Heart right ventricle (tissue), 16 donors: ENCODE measurements around the gene RTP2. TPM values are rescaled to one million over a fixed set of nuclear protein-coding genes. Genes with fewer than 3 reads are reported as not detected.

Experiments
- ATAC-seq, 8 donors: fragments of 200-7000 bp; cut with Tn5 transposase; one replicate each; pipeline ENCODE4 v1.9.1; 2020; ENCODE audit warnings: mild to moderate bottlenecking in 8 of 8, moderate library complexity in 8 of 8, moderate number of reproducible peaks in 1 of 8
- DNase-seq, 2 donors: peaks; one replicate each; pipeline ENCODE4 v3.0.0-alpha.2; 2020
- H3K27ac ChIP-seq, 10 donors: fragments of 200-600 bp; sonication (generic) in 2 of 10; one replicate each; pipeline versions ENCODE4 v1.5.0 to v1.8.0; 2020 to 2022; ENCODE audit warnings: mild to moderate bottlenecking in 3 of 10
- H3K27me3 ChIP-seq, 7 donors: fragments of 200-600 bp; one replicate each; pipeline ENCODE4 v1.8.0; 2021 to 2022; ENCODE audit warnings: mild to moderate bottlenecking in 2 of 7
- H3K36me3 ChIP-seq, 9 donors: fragments of 200-600 bp; sonication (generic) in 1 of 9; one replicate each; pipeline versions ENCODE4 v1.5.0 to v1.8.0; 2020 to 2022; ENCODE audit warnings: mild to moderate bottlenecking in 2 of 9
- H3K4me1 ChIP-seq, 9 donors: fragments of 200-600 bp; sonication (generic) in 1 of 9; one replicate each; pipeline versions ENCODE4 v1.5.0 to v1.8.0; 2020 to 2022; ENCODE audit warnings: mild to moderate bottlenecking in 4 of 9
- H3K4me3 ChIP-seq, 10 donors: fragments of 200-600 bp; sonication (generic) in 2 of 10; one replicate each; pipeline versions ENCODE4 v1.5.0 to v1.8.0; 2020 to 2022; ENCODE audit warnings: mild to moderate bottlenecking in 7 of 10, moderate library complexity in 2 of 10
- H3K9me3 ChIP-seq, 11 donors: fragments of 200-600 bp in 10 of 11; sonication (generic) in 2 of 11; one replicate each; pipeline versions ENCODE4 v1.5.0 to v1.8.0; 2013 to 2022; ENCODE audit warnings: mild to moderate bottlenecking in 2 of 11, control low read depth in 1 of 11, moderate library complexity in 1 of 11
- CTCF ChIP-seq, 9 donors: fragments of 200-600 bp; sonication (generic) in 2 of 9; IDR thresholded peaks; one replicate each; pipeline versions ENCODE4 v1.5.0 to v1.8.0; 2021 to 2022; ENCODE audit warnings: antibody characterized with exemption in 9 of 9, mild to moderate bottlenecking in 5 of 9, moderate library complexity in 1 of 9
- WGBS, 2 donors: extraction: QIAGEN DNeasy Blood & Tissue Kit; methylation state at CpG; one replicate each; pipeline ENCODE4 v1.1.7; 2013; ENCODE audit warnings: inconsistent platforms in 1 of 2; 5-methylcytosine and 5-hydroxymethylcytosine counted together
- intact Hi-C, 10 donors: fragments of 100-400 bp; cut with DNase I; formaldehyde crosslinking; loops; one replicate each; pipeline versions ENCODE4 v1.11.1 to v1.14.2; 2022
- polyA plus RNA-seq, 2 donors: library from polyadenylated mRNA; stranded (reverse); fragments of 200-250 nt; gene quantifications; one replicate each; pipeline ENCODE4 v1.2.3, GENCODE V29; 2013
- total RNA-seq, 10 donors: library from RNA; stranded (reverse); fragmentation: NEBNext Ultra II Directional in 3 of 10; extraction: Animal tissue kit (Norgen Biotek cat#: 25700) in 3 of 10; gene quantifications; one replicate each; pipeline versions ENCODE4 v1.2.1 to v1.2.4, GENCODE V29; 2021 to 2023
- donor health status: Arrhythmogenic right ventricular cardiomyopathy.
- donor health status: ischemic (EF 13 %, LVEDD 7.1; RV severe dilation, severe dysfunction).
- donor health status: healthy with polysubstance abuse.
- donor health status: DM: no; HTN: yes; CAD: no.
- donor health status: DM: no; HTN: no; CAD: no.
- donor health status: ischemic (EF 25% LVEDD 6.9; RV normal size, moderate dysfunction).
- donor health status: ischemic (EF 25% LVEDD 5.7; RV mildly dilated, moderate dysfunction).
- donor health status: healthy.
- donor health status: DM: yes; HTN: yes; CAD: no.
- donor health status: Ischemic cardiomyopathy.
- donor health status: ischemic (EF 35%, LVEDD 5.7; RV mildly dilated, moderate dysfunction).
- donor health status: nonischemic (EF 11% LVEDD 7.7; RV severe dilation, severe dysfunction).
- donor health status: DM: yes; HTN: yes; CAD: no.
- donor health status: PGD.
- donor health status: ischemic (EF 29% LVEDD 5.4; RV normal size, mild dysfunction).
- donor health status: nonischemic (EF 23%, LVEDD 6.1; RV moderate dilation, normal function).

Gene RTP2
- total and polyA plus RNA-seq, 12 donors: not detected

GRCh38 chr3:187662848-187663409 is 39.4 kb downstream of the RTP2 start:
- Histone ChIP-seq H3K27me3 (peaks cover 0 to 22% (median 14%) of the 10 kb centered on the region in 7 donors), H3K9me3 (no peaks in the 10 kb centered on the region), H3K4me1 (peaks cover 0 to 7% (median 0%) of the 10 kb centered on the region in 9 donors), H3K4me3 (no peak overlapping the region), H3K36me3 (no peaks in the 10 kb centered on the region), H3K27ac (no peak overlapping the region)
- 78 to 88% methylated on average over 5 of the region's 5 CpGs for WGBS, 2 donors
- ATAC-seq: no peak
- no peak for TF ChIP-seq CTCF (IDR thresholded peaks at IDR 0.05)
- no peak for DNase-seq
- intact Hi-C loops: no loop called here

GRCh38 chr3:187661267-187661666 is 41.1 kb downstream of the RTP2 start:
- DNase-seq (no peak), ATAC-seq (no peak)
- no peaks in the 10 kb centered on the region for H3K9me3 ChIP-seq
- no peaks in the 10 kb centered on the region for H3K36me3 ChIP-seq
- no peak for TF ChIP-seq CTCF (IDR thresholded peaks at IDR 0.05)
- H3K4me3 ChIP-seq: no peak overlapping the region
- H3K27ac ChIP-seq: no peak overlapping the region
- intact Hi-C loops: no loop called here
- peaks cover 0 to 7% (median 0%) of the 10 kb centered on the region in 9 donors for H3K4me1 ChIP-seq
- H3K27me3 ChIP-seq: peaks cover 0 to 10% (median 3%) of the 10 kb centered on the region in 7 donors

- H3K9me3 ChIP-seq: peaks cover 0 to 3% (median 0%) of the 10 kb centered on the region in 11 donors
- DNase-seq: no peak
- H3K27me3 ChIP-seq: peaks cover 0 to 30% (median 5%) of the 10 kb centered on the region in 7 donors
- H3K4me3 ChIP-seq: no peak overlapping the region
- intact Hi-C loops: no loop called here
- no peaks in the 10 kb centered on the region for H3K36me3 ChIP-seq
- no peak overlapping the region for H3K27ac ChIP-seq
- no peak for TF ChIP-seq CTCF (IDR thresholded peaks at IDR 0.05)
- no peaks in the 10 kb centered on the region for H3K4me1 ChIP-seq
- WGBS, 2 donors: 53 to 62% methylated on average over 2 of the region's 2 CpGs
- no peak for ATAC-seq
Measured at GRCh38 chr3:187651282-187651681, 51.1 kb downstream of the RTP2 start.

Other genes starting within 250 kb of the RTP2 start
- not detected for gene SST, start 32.2 kb downstream of the RTP2 start, total RNA-seq
- gene SST, start 32.2 kb downstream of the RTP2 start, polyA plus RNA-seq: under 1 TPM in 1 of 2 donors, not detected in 1; 0.23 TPM
- gene BCL6, start 42.9 kb upstream of the RTP2 start, total RNA-seq: 100 to 1,000 TPM in 2 of 10 donors, 10 to 100 TPM in 8; 27.9 to 154 (median 51.7) TPM
- gene BCL6, start 42.9 kb upstream of the RTP2 start, polyA plus RNA-seq: 10 to 100 TPM; 33.9 to 52.2 TPM